ENCODE data around the gene ACTL7B. TPM values are rescaled to one million over a fixed set of nuclear protein-coding genes. Genes with fewer than 3 reads are reported as not detected.
"Not testable (repeated sequence)": the region's sequence is repeated elsewhere in the genome, so short reads cannot be mapped to it uniquely, and the experiment has no call there.

ACTL7B gene
- total RNA-seq, 1 donor from 2014 or later: not detected

- no peak for DNase-seq
These were observed 11.4 kb downstream of the ACTL7B start for GRCh38 chr9:108844391-108844790.

- peak; percentile 81 for DNase-seq
These were observed 13.0 kb downstream of the ACTL7B start for GRCh38 chr9:108842610-108843295.

- DNase-seq: not testable (repeated sequence)
These were observed 16.2 kb downstream of the ACTL7B start for GRCh38 chr9:108839561-108839960.

- no peak for DNase-seq
These were observed 17.8 kb downstream of the ACTL7B start for GRCh38 chr9:108838017-108838416.

- peak; percentile 11 for DNase-seq
These were observed 18.3 kb downstream of the ACTL7B start for GRCh38 chr9:108837530-108837929.

- no peak for DNase-seq
These were observed 19.0 kb downstream of the ACTL7B start for GRCh38 chr9:108836781-108837180.

- DNase-seq: no peak
These were observed 19.5 kb downstream of the ACTL7B start for GRCh38 chr9:108836319-108836718.

- DNase-seq: no peak
These were observed 20.0 kb downstream of the ACTL7B start for GRCh38 chr9:108835831-108836230.

- no peak for DNase-seq
These were observed 20.7 kb downstream of the ACTL7B start for GRCh38 chr9:108834959-108835665.

GRCh38 chr9:108832179-108832500 lies 23.6 kb downstream of the ACTL7B start:
- no peak for DNase-seq

- DNase-seq: no peak
These were observed 24.1 kb downstream of the ACTL7B start for GRCh38 chr9:108831496-108832178.

- DNase-seq: no peak
These were observed 25.5 kb downstream of the ACTL7B start for GRCh38 chr9:108830272-108830671.

GRCh38 chr9:108823829-108824228 lies 32.0 kb downstream of the ACTL7B start:
- no peak for DNase-seq

GRCh38 chr9:108816037-108816436 lies 39.7 kb downstream of the ACTL7B start:
- peak; percentile 19 for DNase-seq

GRCh38 chr9:108815156-108815555 lies 40.6 kb downstream of the ACTL7B start:
- DNase-seq: no peak

- DNase-seq: peak; percentile 63
These were observed 41.7 kb downstream of the ACTL7B start for GRCh38 chr9:108813951-108814601.

- no peak for DNase-seq
These were observed 43.3 kb downstream of the ACTL7B start for GRCh38 chr9:108812396-108813025.

GRCh38 chr9:108811944-108812343 lies 43.8 kb downstream of the ACTL7B start:
- DNase-seq: no peak

GRCh38 chr9:108809269-108809668 lies 46.5 kb downstream of the ACTL7B start:
- no peak for DNase-seq

Data from dermis blood vessel endothelial cell (primary cell).